Parathyroid adenoma (tissue), 2 donors: ENCODE measurements around the gene TMPRSS6.

Experiments used
- H2AFZ ChIP-seq: fragments of 300-600 bp; sonication (generic); one replicate; pipeline ENCODE4 v1.7.0; 2017; ENCODE audit warnings: antibody characterized with exemption, mild to moderate bottlenecking
- H3K27ac ChIP-seq: fragments of 300-600 bp; sonication (generic); one replicate; pipeline ENCODE4 v1.7.0; 2017
- H3K27me3 ChIP-seq: fragments of 300-600 bp; sonication (generic); one replicate; pipeline ENCODE4 v1.7.0; 2017; ENCODE audit warnings: low read length; ENCODE audit not compliant: control insufficient read depth, insufficient read depth
- H3K36me3 ChIP-seq: fragments of 300-600 bp; sonication (generic); one replicate; pipeline ENCODE4 v1.7.0; 2017; ENCODE audit warnings: low read length; ENCODE audit not compliant: control insufficient read depth, insufficient read depth
- H3K4me1 ChIP-seq: fragments of 300-600 bp; sonication (generic); one replicate; pipeline ENCODE4 v1.7.0; 2017; ENCODE audit warnings: control low read depth
- H3K4me2 ChIP-seq: fragments of 300-600 bp; sonication (generic); one replicate; pipeline ENCODE4 v1.7.0; 2017; ENCODE audit warnings: low read length
- H3K4me3 ChIP-seq: fragments of 300-600 bp; sonication (generic); one replicate; pipeline ENCODE4 v1.7.0; 2017; ENCODE audit warnings: low read depth, low read length
- H3K79me2 ChIP-seq: fragments of 300-600 bp; sonication (generic); one replicate; pipeline ENCODE4 v1.7.0; 2017; ENCODE audit warnings: control low read depth
- H3K9ac ChIP-seq: fragments of 300-600 bp; sonication (generic); one replicate; pipeline ENCODE4 v1.7.0; 2017; ENCODE audit warnings: mild to moderate bottlenecking
- H3K9me3 ChIP-seq: fragments of 300-600 bp; sonication (generic); one replicate; pipeline ENCODE4 v1.7.0; 2017; ENCODE audit warnings: low read length; ENCODE audit not compliant: control insufficient read depth
- CTCF ChIP-seq: fragments of 300-600 bp; sonication (generic); IDR thresholded peaks from one replicate; pipeline ENCODE4 v1.7.0; 2017; ENCODE audit warnings: antibody characterized with exemption, mild to moderate bottlenecking
- donor health status: primary hyperparathyroidism.

Gene TMPRSS6

GRCh38 chr22:37118083-37118482, 8.6 kb upstream of the TMPRSS6 start:
- H3K27me3 ChIP-seq: no peaks in the 10 kb centered on the region
- H2AFZ ChIP-seq: no peak overlapping the region
- no peaks in the 10 kb centered on the region for H3K79me2 ChIP-seq
- H3K36me3 ChIP-seq: no peaks in the 10 kb centered on the region
- no peak for TF ChIP-seq CTCF
- no peak overlapping the region for H3K9ac ChIP-seq
- H3K4me2 ChIP-seq: no peak overlapping the region
- H3K27ac ChIP-seq: no peak overlapping the region
- H3K4me3 ChIP-seq: no peak overlapping the region
- H3K9me3 ChIP-seq: no peaks in the 10 kb centered on the region
- H3K4me1 ChIP-seq: no peaks in the 10 kb centered on the region

- H3K27me3 ChIP-seq: no peaks in the 10 kb centered on the region
- no peaks in the 10 kb centered on the region for H3K79me2 ChIP-seq
- H3K36me3 ChIP-seq: no peaks in the 10 kb centered on the region
- H3K4me1 ChIP-seq: no peaks in the 10 kb centered on the region
- no peaks in the 10 kb centered on the region for H3K9me3 ChIP-seq
- H3K4me2 ChIP-seq: no peak overlapping the region
- H3K27ac ChIP-seq: no peak overlapping the region
- H3K4me3 ChIP-seq: no peak overlapping the region
- H2AFZ ChIP-seq: no peak overlapping the region
- TF ChIP-seq CTCF: no peak
- no peak overlapping the region for H3K9ac ChIP-seq
Observed at GRCh38 chr22:37117092-37117491, 7.6 kb upstream of the TMPRSS6 start.

- no peaks in the 10 kb centered on the region for H3K27me3 ChIP-seq
- no peak overlapping the region for H2AFZ ChIP-seq
Observed at GRCh38 chr22:37115032-37115431, 5.5 kb upstream of the TMPRSS6 start.

GRCh38 chr22:37113757-37114156, 4.2 kb upstream of the TMPRSS6 start:
- no peak overlapping the region for H3K4me2 ChIP-seq
- no peaks in the 10 kb centered on the region for H3K36me3 ChIP-seq
- H3K4me3 ChIP-seq: no peak overlapping the region
- H3K27ac ChIP-seq: no peak overlapping the region
- no peaks in the 10 kb centered on the region for H3K9me3 ChIP-seq
- H3K27me3 ChIP-seq: no peaks in the 10 kb centered on the region
- H3K79me2 ChIP-seq: no peaks in the 10 kb centered on the region
- no peak overlapping the region for H2AFZ ChIP-seq
- no peaks in the 10 kb centered on the region for H3K4me1 ChIP-seq
- TF ChIP-seq CTCF: no peak
- no peak overlapping the region for H3K9ac ChIP-seq

More at GRCh38 chr22:37115032-37115431, 5.5 kb upstream of the TMPRSS6 start:
- H3K4me2 ChIP-seq: no peak overlapping the region
- H3K79me2 ChIP-seq: no peaks in the 10 kb centered on the region
- H3K9ac ChIP-seq: no peak overlapping the region
- no peaks in the 10 kb centered on the region for H3K36me3 ChIP-seq
- TF ChIP-seq CTCF: no peak
- no peak overlapping the region for H3K4me3 ChIP-seq
- no peaks in the 10 kb centered on the region for H3K9me3 ChIP-seq
- no peaks in the 10 kb centered on the region for H3K4me1 ChIP-seq
- H3K27ac ChIP-seq: no peak overlapping the region

GRCh38 chr22:37112084-37112728, 2.7 kb upstream of the TMPRSS6 start:
- no peaks in the 10 kb centered on the region for H3K4me1 ChIP-seq
- H2AFZ ChIP-seq: no peak overlapping the region
- H3K4me3 ChIP-seq: no peak overlapping the region
- no peaks in the 10 kb centered on the region for H3K79me2 ChIP-seq
- no peak overlapping the region for H3K4me2 ChIP-seq
- no peak overlapping the region for H3K27ac ChIP-seq
- no peaks in the 10 kb centered on the region for H3K27me3 ChIP-seq
- no peak overlapping the region for H3K9ac ChIP-seq
- H3K9me3 ChIP-seq: no peaks in the 10 kb centered on the region
- H3K36me3 ChIP-seq: no peaks in the 10 kb centered on the region
- no peak for TF ChIP-seq CTCF
